ENCODE measurements around the gene CEP83. TPM values are rescaled to one million over a fixed set of nuclear protein-coding genes. Genes with fewer than 3 reads are reported as not detected.
A peak's percentile ranks its signal among the peaks of the same experiment; 100 is the strongest.
"Not testable (repeated sequence)": the region's sequence is repeated elsewhere in the genome, so short reads cannot be mapped to it uniquely, and the experiment has no call there.

The CEP83 gene
- total RNA-seq, 6 donors from 2014 or later: 9.7 to 40.9 (median 16.2) TPM

GRCh38 chr12:94429191-94429590, 30.5 kb downstream of the CEP83 start:
- H3K27me3 ChIP-seq: no peaks in the 10 kb centered on the region
- DNase-seq (no peak), ATAC-seq (ENCODE audit: low FRiP score in 2 of 2) (no peak)
- peaks cover 0 to 8% (median 0%) of the 10 kb centered on the region in 4 donors for H3K9me3 ChIP-seq
- no peaks in the 10 kb centered on the region for H3K36me3 ChIP-seq
- no peak overlapping the region for H3K4me3 ChIP-seq
- H3K4me1 ChIP-seq: peaks cover 5 to 19% (median 12%) of the 10 kb centered on the region in 4 donors
- no peak overlapping the region for H3K27ac ChIP-seq
- WGBS, 2 donors: 98 to 100% methylated on average over 2 of the region's 2 CpGs
- TF ChIP-seq EP300 (IDR thresholded peaks at IDR 0.05) (no peak), POLR2AphosphoS5 (IDR thresholded peaks at IDR 0.05) (no peak), CTCF (IDR thresholded peaks at IDR 0.05) (no peak), POLR2A (IDR thresholded peaks at IDR 0.05) (no peak)

GRCh38 chr12:94427501-94428381, 31.9 kb downstream of the CEP83 start:
- TF ChIP-seq CTCF (IDR thresholded peaks at IDR 0.05) (no peak), EP300 (IDR thresholded peaks at IDR 0.05) (no peak), POLR2A (IDR thresholded peaks at IDR 0.05) (no peak), POLR2AphosphoS5 (IDR thresholded peaks at IDR 0.05) (no peak)
- 12% methylated on average over 3 of the region's 3 CpGs for WGBS, 2 donors
- no peak overlapping the region for H3K4me3 ChIP-seq
- peaks cover 0 to 12% (median 9%) of the 10 kb centered on the region in 4 donors for H3K4me1 ChIP-seq
- no peak for DNase-seq
- H3K9me3 ChIP-seq: peaks cover 1 to 16% (median 5%) of the 10 kb centered on the region in 4 donors
- H3K27ac ChIP-seq: peak overlapping the region in 1 of 4 donors; percentile 31
- no peaks in the 10 kb centered on the region for H3K36me3 ChIP-seq
- peak in 1 of 2 donors; percentile 64 for ATAC-seq (ENCODE audit: low FRiP score in 2 of 2)
- no peaks in the 10 kb centered on the region for H3K27me3 ChIP-seq

GRCh38 chr12:94426049-94426448, 33.6 kb downstream of the CEP83 start:
- Histone ChIP-seq H3K9me3 (peaks cover 14 to 30% (median 20%) of the 10 kb centered on the region in 4 donors), H3K4me3 (no peak overlapping the region), H3K27me3 (no peaks in the 10 kb centered on the region), H3K36me3 (no peaks in the 10 kb centered on the region), H3K27ac (no peak overlapping the region), H3K4me1 (peaks cover 0 to 12% (median 9%) of the 10 kb centered on the region in 4 donors)
- WGBS, 2 donors: 93 to 98% methylated on average over 3 of the region's 3 CpGs
- ATAC-seq (ENCODE audit: low FRiP score in 2 of 2): no peak
- DNase-seq: no peak
- TF ChIP-seq POLR2A (IDR thresholded peaks at IDR 0.05) (no peak), CTCF (IDR thresholded peaks at IDR 0.05) (no peak), POLR2AphosphoS5 (IDR thresholded peaks at IDR 0.05) (no peak), EP300 (IDR thresholded peaks at IDR 0.05) (no peak)

- not testable (repeated sequence) for H3K36me3 ChIP-seq; H3K27ac ChIP-seq; ATAC-seq (ENCODE audit: low FRiP score in 2 of 2); DNase-seq; H3K27me3 ChIP-seq
- Histone ChIP-seq H3K4me1 (peaks cover 0 to 12% (median 9%) of the 10 kb centered on the region in 4 donors), H3K9me3 (peaks cover 14 to 26% (median 20%) of the 10 kb centered on the region in 4 donors), H3K4me3 (peak overlapping the region in 1 of 4 donors; percentile 25)
- 89 to 100% methylated on average over 3 to 5 of the region's 5 CpGs for whole genome bisulfite sequencing, 2 donors
Observed at GRCh38 chr12:94424830-94425229, 34.8 kb downstream of the CEP83 start.

- H3K36me3 ChIP-seq: no peaks in the 10 kb centered on the region
- peaks cover 14 to 26% (median 20%) of the 10 kb centered on the region in 4 donors for H3K9me3 ChIP-seq
- H3K27ac ChIP-seq: no peak overlapping the region
- H3K4me3 ChIP-seq: no peak overlapping the region
- H3K27me3 ChIP-seq: no peaks in the 10 kb centered on the region
- TF ChIP-seq POLR2A (IDR thresholded peaks at IDR 0.05): no peak
- no peak for TF ChIP-seq POLR2AphosphoS5 (IDR thresholded peaks at IDR 0.05)
- TF ChIP-seq CTCF (IDR thresholded peaks at IDR 0.05): no peak
- TF ChIP-seq EP300 (IDR thresholded peaks at IDR 0.05): no peak
- no peak for DNase-seq
- no peaks in the 10 kb centered on the region for H3K4me1 ChIP-seq
- ATAC-seq (ENCODE audit: low FRiP score in 2 of 2): no peak
- WGBS, 2 donors: 94 to 98% methylated on average over 5 of the region's 5 CpGs
Observed at GRCh38 chr12:94421868-94422740, 37.6 kb downstream of the CEP83 start.
